Stimulated activated memory B cell treated with anti-CD40 and anti-IgM and Interleukin-4, amounts not matched to agents 10 μg/mL and 1 μg/mL and 100 μg/mL, for 72 hours (primary cell): ENCODE measurements around the gene CMTR1.
A peak's percentile ranks its signal among the peaks of the same experiment; 100 is the strongest.
"Not testable (repeated sequence)": the region's sequence is repeated elsewhere in the genome, so short reads cannot be mapped to it uniquely, and the experiment has no call there.

Experiments used
- ATAC-seq: fragments of 150-1000 bp; cut with Tn5 transposase; 2 replicates; pipeline ENCODE4 v1.10.0; 2021
- H3K27ac Mint-ChIP-seq: one replicate; pipeline ENCODE4 v1.8.0; 2022; ENCODE audit warnings: mild to moderate bottlenecking, mixed read lengths
- H3K27me3 Mint-ChIP-seq: one replicate; pipeline ENCODE4 v1.8.0; 2022; ENCODE audit warnings: mixed read lengths
- H3K36me3 Mint-ChIP-seq: one replicate; pipeline ENCODE4 v1.8.0; 2022; ENCODE audit warnings: mixed read lengths
- H3K4me1 Mint-ChIP-seq: one replicate; pipeline ENCODE4 v1.8.0; 2022; ENCODE audit warnings: mixed read lengths
- H3K4me3 Mint-ChIP-seq: one replicate; pipeline ENCODE4 v1.8.0; 2022; ENCODE audit warnings: mild to moderate bottlenecking, moderate library complexity, mixed read lengths
- H3K9me3 Mint-ChIP-seq: one replicate; pipeline ENCODE4 v1.8.0; 2022; ENCODE audit warnings: mixed read lengths

CMTR1 gene

GRCh38 chr6:37491171-37491829, 58.3 kb downstream of the CMTR1 start:
- Mint-ChIP-seq H3K4me3 (peak overlapping the region; percentile 22), H3K9me3 (no peaks in the 10 kb centered on the region), H3K4me1 (peaks cover 83% of the 10 kb centered on the region), H3K27ac (peak overlapping the region; percentile 86), H3K27me3 (no peaks in the 10 kb centered on the region), H3K36me3 (peaks cover 29% of the 10 kb centered on the region)
- ATAC-seq, result no peak

GRCh38 chr6:37491830-37492208, 58.8 kb downstream of the CMTR1 start:
- Mint-ChIP-seq H3K27me3 (no peaks in the 10 kb centered on the region), H3K36me3 (peaks cover 29% of the 10 kb centered on the region), H3K4me3 (no peak overlapping the region), H3K9me3 (no peaks in the 10 kb centered on the region), H3K27ac (peak overlapping the region; percentile 86), H3K4me1 (peaks cover 82% of the 10 kb centered on the region)
- no peak for ATAC-seq

DNA sequence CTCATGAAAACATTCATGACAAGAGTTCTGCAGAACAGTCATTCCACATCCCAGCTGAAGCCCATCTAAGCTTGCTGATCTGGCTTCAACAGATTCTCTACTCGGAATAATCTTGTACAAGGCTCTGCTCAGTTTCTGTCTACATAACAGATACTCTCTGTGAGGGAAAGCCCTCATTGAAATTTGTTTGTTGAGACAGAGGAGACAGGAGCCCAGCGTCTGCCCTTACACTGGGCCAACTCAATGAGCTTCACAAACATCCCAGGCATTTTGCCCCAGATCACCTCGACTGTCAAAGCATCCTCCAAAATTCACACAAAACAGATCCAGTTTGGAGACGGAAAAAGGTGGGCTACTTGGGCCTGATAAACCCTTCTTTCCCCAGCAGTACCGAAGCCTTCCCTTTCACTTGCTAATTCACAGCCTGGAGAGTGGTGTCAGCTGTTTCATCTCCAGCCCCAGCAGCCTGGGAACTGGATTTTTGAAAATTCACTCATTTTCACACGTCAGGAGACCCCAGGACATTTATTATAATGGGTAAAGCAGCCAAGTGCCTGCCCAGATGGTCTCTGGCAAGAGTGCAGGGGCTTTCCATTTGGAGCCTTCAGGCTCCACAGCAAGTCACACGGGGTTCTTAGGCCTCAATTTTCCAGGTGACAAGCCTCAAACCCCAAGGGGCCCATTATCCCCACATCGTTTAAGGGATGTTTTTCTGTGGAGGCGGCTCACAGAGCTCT, 59.4 kb downstream of the CMTR1 start:
- Mint-ChIP-seq H3K4me1 (peaks cover 87% of the 10 kb centered on the region), H3K9me3 (no peaks in the 10 kb centered on the region), H3K36me3 (peaks cover 29% of the 10 kb centered on the region), H3K27ac (peak overlapping the region; percentile 86), H3K4me3 (peak overlapping the region; percentile 7), H3K27me3 (no peaks in the 10 kb centered on the region)
- ATAC-seq, result no peak

- Mint-ChIP-seq H3K27ac (peak overlapping the region; percentile 86), H3K9me3 (no peaks in the 10 kb centered on the region), H3K36me3 (peaks cover 25% of the 10 kb centered on the region), H3K27me3 (no peaks in the 10 kb centered on the region), H3K4me3 (no peak overlapping the region), H3K4me1 (peaks cover 87% of the 10 kb centered on the region)
- ATAC-seq, result no peak
These were observed 60.1 kb downstream of the CMTR1 start for GRCh38 chr6:37492991-37493660.

DNA sequence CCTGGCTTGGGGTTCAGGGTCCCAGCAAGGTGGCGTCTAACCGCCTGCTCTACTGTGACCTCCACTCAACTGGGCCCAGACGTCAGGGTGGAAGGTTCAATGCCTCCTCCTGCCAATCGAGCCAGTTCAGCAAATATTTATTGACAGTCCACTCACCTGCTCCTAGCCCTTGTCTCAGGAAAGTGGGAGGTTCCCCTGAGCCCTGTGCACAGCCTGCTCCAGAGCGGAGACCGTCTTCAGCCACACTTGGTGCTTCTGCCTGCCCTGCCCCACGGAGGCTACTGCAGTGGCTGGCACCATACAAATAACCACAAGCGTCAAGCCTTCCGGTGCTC, 60.6 kb downstream of the CMTR1 start:
- no peaks in the 10 kb centered on the region for H3K9me3 Mint-ChIP-seq
- H3K4me1 Mint-ChIP-seq, result peaks cover 87% of the 10 kb centered on the region
- ATAC-seq, result no peak
- peak overlapping the region; percentile 70 for H3K27ac Mint-ChIP-seq
- H3K27me3 Mint-ChIP-seq, result no peaks in the 10 kb centered on the region
- no peak overlapping the region for H3K4me3 Mint-ChIP-seq
- peaks cover 20% of the 10 kb centered on the region for H3K36me3 Mint-ChIP-seq

GRCh38 chr6:37495244-37495934, 62.4 kb downstream of the CMTR1 start:
- Mint-ChIP-seq H3K9me3 (no peaks in the 10 kb centered on the region), H3K36me3 (peaks cover 12% of the 10 kb centered on the region), H3K4me1 (peaks cover 86% of the 10 kb centered on the region), H3K27ac (peak overlapping the region; percentile 70), H3K4me3 (no peak overlapping the region), H3K27me3 (no peaks in the 10 kb centered on the region)
- ATAC-seq, result no peak

DNA sequence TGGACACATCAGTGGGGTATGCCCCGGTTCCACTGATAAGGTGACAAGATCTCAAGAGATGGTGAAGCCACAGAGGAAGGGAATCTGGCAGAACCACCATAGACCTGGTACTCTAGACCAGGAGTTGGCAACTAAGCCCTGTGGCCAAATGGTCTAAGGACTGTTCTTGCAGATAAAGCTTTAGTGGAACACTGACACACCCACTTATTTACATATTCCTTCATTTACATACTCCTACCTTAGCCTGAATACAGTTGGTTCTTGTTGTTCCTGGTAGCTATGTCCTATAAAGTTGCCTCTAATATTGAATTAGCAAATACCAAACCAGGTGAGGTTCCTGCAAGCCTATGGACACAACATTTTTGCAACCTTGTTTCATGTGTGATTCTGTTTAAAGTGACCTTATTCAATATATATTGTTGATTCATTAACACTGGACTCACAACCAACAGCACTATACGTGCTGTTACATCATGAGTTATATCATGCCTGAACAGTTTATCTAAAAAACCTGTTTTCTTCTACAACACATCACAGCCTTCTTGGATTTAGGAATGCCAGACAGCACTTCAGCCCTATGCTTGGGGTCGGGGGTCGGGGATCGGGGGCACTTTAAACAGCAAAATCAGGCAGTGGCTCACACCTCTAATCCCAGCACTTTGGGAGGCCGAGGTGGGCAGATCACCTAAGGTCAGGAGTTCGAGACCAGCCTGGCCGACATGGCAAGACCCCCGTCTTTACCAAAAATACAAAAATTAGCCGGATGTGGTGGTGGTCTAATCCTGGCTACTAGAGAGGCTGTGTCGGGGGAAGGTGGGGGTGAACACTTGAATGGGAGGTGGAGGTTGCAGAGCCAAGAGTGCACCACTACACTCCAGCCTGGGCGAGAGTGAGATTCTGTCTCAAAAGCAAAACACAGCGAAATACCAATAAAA, 64.2 kb downstream of the CMTR1 start:
- ATAC-seq, result no peak
- Mint-ChIP-seq H3K9me3 (no peaks in the 10 kb centered on the region), H3K4me3 (peak overlapping the region; percentile 92), H3K27me3 (no peaks in the 10 kb centered on the region), H3K27ac (peak overlapping the region; percentile 10), H3K36me3 (peaks cover 12% of the 10 kb centered on the region), H3K4me1 (peaks cover 76% of the 10 kb centered on the region)

- Mint-ChIP-seq H3K9me3 (no peaks in the 10 kb centered on the region), H3K4me1 (peaks cover 83% of the 10 kb centered on the region), H3K36me3 (no peaks in the 10 kb centered on the region), H3K27me3 (no peaks in the 10 kb centered on the region), H3K4me3 (peak within 1 kb of the TSS; percentile 92), H3K27ac (peak within 1 kb of the TSS; percentile 83)
- peak; percentile 97 for ATAC-seq
These were observed 66.6 kb downstream of the CMTR1 start, which contains the start of gene CCDC167 for GRCh38 chr6:37499433-37500293. TSS of gene CCDC167 (minus strand) at chr6:37499893. CDS start at chr6:37499863, 30 bp downstream.

GRCh38 chr6:37500294-37500608, 67.2 kb downstream of the CMTR1 start:
- no peaks in the 10 kb centered on the region for H3K36me3 Mint-ChIP-seq
- H3K27ac Mint-ChIP-seq, result peak overlapping the region; percentile 83

GRCh38 chr6:37500904-37501303, 67.9 kb downstream of the CMTR1 start:
- not testable (repeated sequence) for ATAC-seq, H3K4me3 Mint-ChIP-seq, H3K36me3 Mint-ChIP-seq, H3K27ac Mint-ChIP-seq, H3K27me3 Mint-ChIP-seq, H3K9me3 Mint-ChIP-seq
- H3K4me1 Mint-ChIP-seq, result peaks cover 84% of the 10 kb centered on the region

More at GRCh38 chr6:37500294-37500608, 67.2 kb downstream of the CMTR1 start:
- Mint-ChIP-seq H3K27me3 (no peaks in the 10 kb centered on the region), H3K4me3 (peak overlapping the region; percentile 92), H3K4me1 (peaks cover 84% of the 10 kb centered on the region), H3K9me3 (no peaks in the 10 kb centered on the region)
- ATAC-seq, result no peak

DNA sequence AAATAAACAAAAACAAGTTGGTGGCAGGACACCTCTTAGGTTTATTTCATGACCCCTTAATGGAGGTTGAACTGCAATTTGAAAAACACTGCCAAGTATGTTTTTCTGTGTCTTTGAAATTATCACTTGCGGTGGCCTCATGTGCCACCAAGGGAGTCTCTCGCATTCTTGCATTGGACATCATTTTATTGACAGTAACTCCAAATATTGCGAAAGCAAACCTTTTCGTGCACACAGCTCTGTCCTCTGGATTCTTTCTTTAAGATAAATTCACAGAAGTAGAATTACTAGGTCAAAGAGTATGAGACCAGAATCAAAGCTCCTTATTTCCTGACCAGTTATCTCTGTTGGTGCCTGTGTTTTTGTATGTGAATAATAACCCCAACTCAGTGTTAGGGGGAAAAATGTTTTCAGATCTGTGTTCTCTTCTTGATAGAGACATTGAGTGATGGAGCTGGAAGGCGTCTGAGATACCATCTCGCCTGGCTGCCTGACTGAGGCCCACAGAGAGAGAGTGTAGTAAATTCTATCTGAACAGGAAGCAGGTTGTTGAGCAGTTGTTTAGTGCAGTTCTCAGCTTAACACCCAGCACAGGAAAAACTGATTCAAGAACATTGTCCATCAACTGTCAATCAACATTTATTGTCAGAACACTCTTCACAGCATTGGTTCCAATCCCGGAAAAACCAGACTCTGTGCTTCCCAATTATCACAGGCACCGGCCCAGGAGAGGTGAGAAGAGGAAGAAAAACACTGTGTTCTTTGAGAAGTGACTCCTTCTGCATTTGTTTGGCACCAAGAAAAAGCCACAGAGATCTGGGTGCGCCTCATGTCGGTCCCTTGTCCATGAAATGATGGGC, 68.8 kb downstream of the CMTR1 start:
- H3K27me3 Mint-ChIP-seq, result no peaks in the 10 kb centered on the region
- no peaks in the 10 kb centered on the region for H3K36me3 Mint-ChIP-seq
- no peaks in the 10 kb centered on the region for H3K9me3 Mint-ChIP-seq
- no peak for ATAC-seq
- peaks cover 80% of the 10 kb centered on the region for H3K4me1 Mint-ChIP-seq
- H3K27ac Mint-ChIP-seq, result peak overlapping the region; percentile 87
- peak overlapping the region; percentile 30 for H3K4me3 Mint-ChIP-seq

GRCh38 chr6:37502703-37503291, 69.8 kb downstream of the CMTR1 start:
- H3K4me3 Mint-ChIP-seq, result no peak overlapping the region
- no peaks in the 10 kb centered on the region for H3K27me3 Mint-ChIP-seq
- ATAC-seq, result peak; percentile 16
- H3K4me1 Mint-ChIP-seq, result peaks cover 71% of the 10 kb centered on the region
- peak overlapping the region; percentile 87 for H3K27ac Mint-ChIP-seq
- no peaks in the 10 kb centered on the region for H3K9me3 Mint-ChIP-seq
- no peaks in the 10 kb centered on the region for H3K36me3 Mint-ChIP-seq
